Raji (cell line): Measurements from ENCODE around the gene LRP1-AS.

ENCODE experiments used
- POLR2A ChIP-seq: IDR thresholded peaks from 2 replicates; pipeline ENCODE4 v1.6.1; 2011; ENCODE audit warnings: low read depth, low read length, control low read depth; ENCODE audit not compliant: insufficient read depth

LRP1-AS gene

DNA sequence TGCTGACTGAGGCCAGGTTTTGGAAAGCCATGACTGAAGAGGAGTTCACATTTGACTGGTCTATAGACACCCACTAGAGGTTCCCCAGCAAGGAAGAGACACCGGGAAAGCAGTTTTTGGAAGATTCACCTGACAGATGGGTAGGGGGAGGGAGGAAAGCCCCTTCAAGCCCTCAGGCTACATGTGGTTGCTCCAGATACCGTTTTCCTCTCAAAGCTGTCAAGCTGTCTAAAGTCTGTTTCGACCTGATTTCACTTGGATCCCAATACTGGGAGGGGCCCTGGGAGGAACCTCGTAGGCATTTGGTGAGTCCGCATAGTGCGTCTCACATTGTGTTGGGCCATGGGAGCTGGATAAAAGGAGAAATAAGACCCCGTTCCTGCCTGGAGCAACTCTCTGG, 20.9 kb downstream of the LRP1-AS start:
- no peak for TF ChIP-seq POLR2A

DNA sequence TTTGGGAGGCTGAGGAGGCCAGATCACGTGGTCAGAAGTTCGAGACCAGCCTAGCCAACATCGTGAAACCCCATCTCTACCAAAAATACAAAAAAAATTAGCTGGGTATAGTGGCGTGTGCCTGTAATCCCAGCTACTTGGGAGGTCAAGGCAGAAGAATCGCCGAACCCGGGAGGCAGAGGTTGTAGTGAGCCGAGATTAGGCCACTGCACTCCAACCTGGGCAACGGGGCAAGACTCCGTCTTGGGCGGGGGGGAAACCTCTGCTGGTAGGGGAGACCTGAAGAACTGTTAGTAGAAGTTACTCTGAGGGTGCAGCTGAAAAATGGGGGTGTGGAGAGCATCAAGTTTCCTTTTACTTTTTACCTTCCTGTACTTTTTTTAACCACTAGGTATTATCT, 21.4 kb downstream of the LRP1-AS start:
- no peak for TF ChIP-seq POLR2A

DNA sequence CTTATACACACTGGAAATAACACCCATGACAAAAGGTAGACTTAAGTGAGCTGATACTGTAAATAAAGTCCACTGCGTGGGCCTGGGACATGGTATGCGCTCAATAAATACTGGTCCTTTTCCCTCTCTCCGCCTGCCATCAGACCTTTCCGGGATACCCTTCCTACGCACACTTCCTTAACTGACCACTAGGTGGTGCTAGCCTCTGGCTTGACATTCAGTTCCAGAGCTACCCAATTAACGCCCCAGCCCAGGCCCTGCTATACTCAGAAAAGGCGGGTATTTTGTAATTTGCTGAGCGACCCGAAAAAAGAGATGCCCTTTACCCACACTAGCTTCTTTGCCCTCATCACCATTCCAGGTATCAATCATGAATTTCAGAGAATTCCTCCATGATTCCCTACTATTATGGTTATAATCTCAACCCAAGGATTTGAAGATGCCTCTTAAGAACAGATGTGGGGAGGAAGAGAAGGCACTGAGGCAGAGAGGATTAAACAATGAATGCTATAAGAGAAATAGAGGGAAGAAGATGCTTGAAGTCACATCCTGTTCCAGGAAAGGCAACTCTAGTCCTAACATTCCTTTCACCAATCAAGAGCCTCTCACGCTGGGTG, 23.1 kb downstream of the LRP1-AS start:
- no peak for TF ChIP-seq POLR2A

DNA sequence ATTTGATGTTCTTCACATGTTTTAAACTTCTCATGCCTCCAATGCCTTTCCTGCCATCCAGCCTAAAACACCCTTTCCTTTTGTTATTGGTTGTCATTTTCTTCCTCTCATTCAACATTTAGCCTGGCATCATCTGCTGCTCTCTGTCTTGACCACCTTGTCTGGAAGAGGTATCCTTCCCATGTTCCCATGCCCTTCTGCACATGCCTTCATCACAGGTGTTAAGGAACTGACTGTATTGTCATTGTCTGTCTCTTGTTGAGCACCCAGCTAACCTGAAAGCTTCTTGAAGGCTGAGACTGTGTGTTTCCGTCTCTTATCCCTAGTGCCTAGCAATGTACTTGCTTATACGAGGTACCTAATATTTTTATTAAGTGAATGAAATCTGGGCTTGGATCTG, 23.6 kb downstream of the LRP1-AS start:
- TF ChIP-seq POLR2A: no peak

DNA sequence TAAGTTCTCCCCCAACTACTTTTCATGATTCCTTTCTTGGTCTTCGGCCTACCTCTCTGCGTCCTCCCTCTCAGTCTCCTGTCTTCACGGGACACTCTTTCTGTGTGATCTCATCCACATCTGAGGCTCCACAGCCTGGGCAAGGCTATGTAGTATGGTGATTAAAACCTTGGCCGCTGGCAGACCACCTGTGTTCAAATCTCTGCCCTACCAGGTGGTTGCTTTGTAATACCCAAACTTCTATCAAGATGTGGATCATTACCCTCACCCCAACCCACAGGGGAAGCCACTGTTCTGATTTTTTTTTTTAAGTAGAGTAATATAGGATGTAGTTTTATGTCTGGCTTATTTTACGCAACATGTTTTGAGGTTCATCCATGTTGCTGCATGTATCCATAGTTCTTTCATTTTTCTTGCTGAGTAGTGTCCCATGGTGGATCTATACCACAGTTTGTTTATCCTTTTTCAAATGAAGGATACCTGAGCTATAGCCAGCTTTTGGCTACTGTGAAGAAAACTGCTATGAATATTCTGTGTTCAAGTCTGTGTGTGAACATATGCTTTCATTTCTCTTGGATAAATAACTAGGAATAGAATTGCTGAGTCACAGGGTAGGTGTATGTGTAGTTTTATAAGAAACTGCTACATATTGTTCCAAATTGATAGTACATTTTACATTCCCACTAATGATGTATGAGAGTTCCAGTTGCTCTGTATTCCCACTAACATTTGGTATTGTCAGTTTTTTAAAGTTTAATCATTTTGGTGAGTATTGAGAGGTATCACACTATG, 27.9 kb downstream of the LRP1-AS start:
- no peak for TF ChIP-seq POLR2A

DNA sequence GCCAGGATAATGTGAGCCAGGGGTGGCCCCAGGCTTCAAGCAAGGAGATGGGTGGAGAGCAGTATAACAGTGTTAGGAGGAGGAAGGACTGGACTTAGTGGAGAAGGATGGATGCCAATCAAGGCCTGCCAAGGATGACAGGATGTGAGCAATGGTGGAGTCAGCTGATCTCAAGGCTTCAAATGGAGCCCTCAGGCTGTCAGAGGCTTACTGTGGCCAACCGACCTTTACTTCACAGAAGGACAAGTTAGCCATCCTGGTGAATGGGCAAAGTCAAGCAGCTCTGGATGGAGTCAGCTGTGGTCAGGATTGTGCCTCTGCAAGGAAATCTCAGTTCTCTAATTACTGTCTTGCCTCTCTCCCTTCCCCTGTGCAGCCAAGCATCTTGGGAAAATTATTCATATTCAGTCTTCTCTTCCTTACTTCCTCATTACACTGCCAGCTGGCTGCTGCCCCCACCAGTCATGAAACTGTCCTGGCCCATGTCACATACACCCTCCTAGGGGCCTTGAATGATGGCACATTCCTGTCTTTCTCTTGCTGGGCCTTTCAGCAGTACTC, 28.6 kb downstream of the LRP1-AS start:
- TF ChIP-seq POLR2A: peak; percentile 27; the same call in 1 of the 2 replicates

DNA sequence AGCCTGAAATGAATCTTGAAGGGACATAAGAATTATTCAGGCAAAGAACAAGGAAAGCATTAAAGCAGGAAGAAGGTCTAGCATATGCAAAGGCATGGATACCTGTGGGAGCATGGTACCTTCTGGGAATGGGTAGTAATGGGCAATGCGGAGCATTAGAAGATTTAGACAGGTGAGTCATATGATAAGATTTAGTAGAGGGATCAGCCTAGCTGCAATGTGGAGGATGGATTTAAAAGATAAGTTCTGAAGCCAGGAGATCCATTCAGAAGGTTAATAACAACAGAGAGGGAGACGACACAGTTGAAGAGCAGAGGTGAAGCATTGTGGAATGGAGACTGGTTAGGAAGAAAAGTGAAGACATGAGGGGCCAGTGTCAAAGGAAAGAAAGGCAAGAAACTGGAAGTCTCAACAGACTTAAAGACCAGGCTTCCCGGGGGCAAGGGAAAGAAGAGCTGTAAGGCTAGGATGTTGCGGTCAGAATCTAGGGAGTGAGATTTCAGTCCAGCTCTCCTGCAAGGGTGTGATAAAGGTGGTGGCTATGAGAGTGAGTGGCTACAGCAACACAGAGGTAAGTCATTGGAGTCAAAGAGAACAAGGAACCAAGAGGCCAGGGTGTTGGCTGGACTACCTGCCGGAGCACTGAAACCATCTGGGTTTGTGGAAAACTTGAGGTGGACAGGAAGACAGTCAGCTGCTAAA, 30.7 kb downstream of the LRP1-AS start:
- no peak for TF ChIP-seq POLR2A

DNA sequence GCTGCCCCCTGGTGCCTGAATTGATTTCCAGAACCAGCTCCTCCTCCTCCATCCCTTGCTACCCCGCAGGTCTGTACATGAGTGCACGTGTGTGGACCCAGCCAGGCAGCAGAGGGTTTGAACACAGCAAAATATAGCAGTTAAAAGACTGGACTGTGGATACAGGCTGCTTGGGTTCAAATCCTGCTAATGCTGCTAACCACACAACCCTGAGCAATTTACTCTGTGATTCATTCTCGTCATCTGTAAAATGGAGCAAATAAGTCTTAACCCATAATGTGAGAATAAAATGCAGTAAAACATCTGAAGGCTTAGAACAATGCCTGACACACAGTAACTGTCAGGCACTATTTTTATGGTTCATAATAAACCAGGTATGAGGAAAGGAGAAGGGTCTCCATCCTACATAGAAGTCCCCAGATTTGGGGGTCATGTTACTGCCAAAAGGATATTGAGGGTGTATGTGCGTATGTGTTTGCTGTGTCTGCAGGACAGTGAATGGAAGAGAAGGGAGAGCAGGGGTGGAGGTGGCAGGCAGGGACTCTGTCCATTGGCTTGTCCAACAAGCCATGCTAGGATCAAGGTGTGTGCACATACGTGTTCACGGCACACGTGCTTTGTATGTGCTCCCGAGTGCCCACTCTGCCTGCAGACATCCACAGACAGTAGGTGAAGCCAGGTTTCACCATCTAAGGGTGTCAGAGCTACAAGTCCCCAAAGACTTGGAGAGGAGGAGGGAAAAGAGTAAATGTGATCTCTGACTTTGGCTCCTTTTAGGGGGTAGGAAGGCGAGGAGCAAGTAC, 34.7 kb downstream of the LRP1-AS start:
- TF ChIP-seq POLR2A: no peak

DNA sequence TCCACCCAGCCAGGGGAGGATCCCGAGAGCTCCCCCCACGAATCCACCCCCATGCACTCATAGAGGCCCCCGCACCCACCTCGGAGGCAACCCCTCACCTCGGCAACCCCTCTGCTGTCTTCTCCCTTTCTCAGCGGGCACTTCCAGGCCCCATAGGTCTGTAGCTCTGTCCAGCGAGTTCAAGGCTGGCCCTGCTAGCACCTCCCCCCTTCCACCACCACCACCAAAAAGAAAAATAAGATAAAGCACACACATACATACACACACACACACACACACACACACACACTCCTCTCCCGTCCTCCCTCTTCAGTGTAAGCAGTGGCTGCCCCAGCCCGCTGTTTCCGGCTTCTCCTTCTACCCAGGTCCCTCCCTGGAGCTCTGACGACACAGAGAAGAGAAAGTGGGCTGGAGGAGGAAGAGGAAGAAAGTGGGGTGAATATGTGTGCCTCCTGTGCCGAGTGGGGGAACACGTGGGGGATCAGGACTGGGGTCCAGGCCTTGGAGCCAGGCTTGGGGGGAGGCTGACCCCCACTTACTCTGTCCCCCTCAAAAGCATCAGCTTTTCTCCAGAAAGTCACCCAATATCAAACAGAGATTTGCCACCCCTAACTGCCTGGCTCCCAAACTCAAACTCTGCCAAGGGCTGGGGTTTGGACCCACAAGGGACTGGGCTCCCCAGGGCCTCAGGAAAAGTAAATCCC, 36.2 kb downstream of the LRP1-AS start, which contains the start of gene STAT6:
STAT6 (minus strand) TSS at position 332 of the 704 bp plus-strand sequence. CDS start 3,084 bp downstream, outside the sequence.
- peak; percentile 72 for TF ChIP-seq POLR2A

DNA sequence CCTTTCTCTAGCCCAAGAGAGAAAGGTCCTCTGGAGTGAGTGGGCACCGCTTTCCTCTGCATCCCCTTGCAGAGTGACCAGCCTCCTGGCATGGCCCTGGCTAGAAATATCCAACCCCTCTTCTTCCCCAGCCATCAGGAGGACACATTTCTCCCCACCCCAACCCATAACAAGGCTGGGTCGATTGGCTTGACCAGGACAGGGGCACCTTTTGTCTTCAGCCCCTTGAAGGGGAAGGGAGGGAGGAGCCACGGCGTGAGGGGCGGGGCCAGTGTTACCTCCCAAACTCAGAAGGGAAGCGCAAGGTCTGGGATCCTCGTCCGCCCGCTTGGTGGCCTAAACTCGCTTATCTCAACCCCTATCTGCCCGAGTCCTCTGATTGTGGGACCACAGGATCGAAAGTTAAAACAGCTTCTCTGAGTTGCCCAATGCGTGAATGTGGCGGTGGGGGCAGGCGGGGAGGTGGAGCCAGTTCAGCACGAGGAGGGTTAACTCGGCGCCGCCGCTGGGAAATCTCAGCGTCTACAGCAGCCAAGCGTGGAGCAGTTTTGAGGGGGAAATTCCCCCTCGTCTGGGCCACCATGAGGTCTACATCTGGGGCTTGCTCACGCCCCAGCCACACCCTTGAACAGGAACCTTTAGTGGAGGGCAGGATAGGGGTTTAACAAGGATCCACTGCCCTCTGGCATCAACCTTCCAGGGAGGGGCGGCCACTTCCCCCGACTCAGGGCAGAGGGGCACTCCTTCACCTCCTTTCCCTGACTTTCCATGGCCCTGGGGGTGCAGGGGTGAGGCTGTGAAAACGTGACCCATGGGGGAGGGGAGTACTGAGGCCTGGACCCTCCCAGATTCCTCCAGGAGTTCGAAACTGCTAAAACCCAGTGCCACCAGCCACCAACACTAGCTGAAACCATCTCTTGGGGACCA, 37.1 kb downstream of the LRP1-AS start:
- TF ChIP-seq POLR2A: peak; percentile 59

DNA sequence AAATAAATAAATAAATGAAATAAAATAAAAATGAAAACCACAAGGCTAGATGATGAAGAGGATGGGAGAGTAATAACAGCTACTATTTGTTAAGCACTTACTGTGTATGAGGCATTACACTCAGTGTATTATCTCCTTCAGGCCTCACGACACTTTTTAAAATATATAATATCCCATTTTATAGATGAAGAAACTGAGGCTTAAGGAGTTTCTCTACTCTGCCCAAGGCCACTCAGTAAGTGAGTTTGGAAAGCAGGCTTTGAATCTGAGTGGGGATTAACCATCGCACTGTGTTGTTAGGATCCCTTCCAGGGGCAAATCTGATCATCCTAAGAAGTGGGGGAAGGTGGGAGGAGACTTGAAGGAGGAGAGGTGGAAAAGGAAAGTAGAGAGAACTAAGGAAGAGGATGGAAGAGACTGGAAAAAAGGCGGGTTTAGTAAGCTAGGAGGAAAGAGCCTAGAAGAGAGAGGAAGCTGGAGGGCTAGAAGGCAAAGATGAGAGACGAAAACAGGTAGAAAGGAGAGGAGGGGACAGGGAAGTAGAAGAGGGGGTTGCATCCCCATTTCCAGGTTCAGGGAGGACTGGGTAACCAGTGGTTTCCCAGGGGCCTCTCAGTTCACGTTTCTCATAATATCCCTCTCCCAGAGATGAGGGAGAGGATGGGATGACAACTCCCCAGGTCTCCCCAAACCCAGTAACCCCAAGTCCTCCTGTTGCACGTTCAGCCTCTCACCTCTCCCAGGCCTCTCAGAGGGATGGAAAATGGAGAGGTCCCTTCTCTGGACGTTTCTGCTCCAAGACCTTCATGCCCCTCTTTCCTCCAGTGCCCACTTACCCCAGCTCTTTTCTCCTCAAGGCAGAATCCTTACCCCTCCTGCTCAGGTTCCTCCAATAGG, 38.0 kb downstream of the LRP1-AS start:
- TF ChIP-seq POLR2A: no peak
